GM12878 (cell line): ENCODE data around the gene ITPRIPL2. TPM values are rescaled to one million over a fixed set of nuclear protein-coding genes. Genes with fewer than 3 reads are reported as not detected.
A peak's percentile ranks its signal among the peaks of the same experiment; 100 is the strongest.

Experiments used
- ATF7 ChIP-seq: fragments of 450-650 bp; IDR thresholded peaks from 2 replicates; pipeline ENCODE4 v1.6.1; 2016; ENCODE audit warnings: low read depth, mild to moderate bottlenecking
- BMI1 ChIP-seq: fragments of 450-650 bp; IDR thresholded peaks from 2 replicates; pipeline ENCODE4 v1.6.1; 2016; ENCODE audit warnings: mild to moderate bottlenecking, moderate library complexity, borderline replicate concordance
- CBFB ChIP-seq: IDR thresholded peaks from 2 replicates; pipeline ENCODE4 v1.6.1; 2016; ENCODE audit warnings: antibody characterized with exemption, low read depth
- CHD2 ChIP-seq: IDR thresholded peaks from 2 replicates; pipeline ENCODE4 v1.6.1; 2011; ENCODE audit warnings: low read depth, low read length, improper control_type of control experiment, borderline replicate concordance
- CHD4 ChIP-seq: fragments of 200-600 bp; sonication (generic); IDR thresholded peaks from 2 replicates; pipeline ENCODE4 v1.6.1; 2016; ENCODE audit warnings: mild to moderate bottlenecking
- CREM ChIP-seq: IDR thresholded peaks from 2 replicates; pipeline ENCODE4 v1.6.1; 2014; ENCODE audit warnings: antibody characterized with exemption, low read depth
- ESRRA ChIP-seq: IDR thresholded peaks from 2 replicates; pipeline ENCODE4 v1.6.1; 2012; ENCODE audit warnings: mild to moderate bottlenecking, low read length, improper control_type of control experiment
- ETV6 ChIP-seq, 2 experiments: fragments of 450-650 bp in 1 of 2; IDR thresholded peaks in 1 of 2; conservative IDR thresholded peaks in 1 of 2; 2 replicates each; pipeline ENCODE4 v1.6.1; 2014; ENCODE audit warnings: antibody characterized with exemption in 1 of 2, borderline replicate concordance in 1 of 2, low read depth in 1 of 2, mild to moderate bottlenecking in 1 of 2, moderate library complexity in 1 of 2
- FOS ChIP-seq: IDR thresholded peaks from 3 replicates; pipeline ENCODE4 v1.6.1; 2011; ENCODE audit warnings: borderline replicate concordance; ENCODE audit not compliant: insufficient read length; ENCODE audit errors: extremely low read depth
- FOXK2 ChIP-seq: fragments of 450-650 bp; IDR thresholded peaks from 2 replicates; pipeline ENCODE4 v1.6.1; 2017; ENCODE audit warnings: mild to moderate bottlenecking, moderate library complexity
- HCFC1 ChIP-seq: fragments of 150-350 bp; IDR thresholded peaks from 2 replicates; pipeline ENCODE4 v1.6.1; 2014; ENCODE audit warnings: low read length
- JUNB ChIP-seq: IDR thresholded peaks from 2 replicates; pipeline ENCODE4 v1.6.1; 2016; ENCODE audit warnings: antibody characterized with exemption, mild to moderate bottlenecking
- LARP7 ChIP-seq: fragments of 450-650 bp; IDR thresholded peaks from 2 replicates; pipeline ENCODE4 v1.6.1; 2017; ENCODE audit warnings: mild to moderate bottlenecking
- NFYB ChIP-seq: IDR thresholded peaks from 2 replicates; pipeline ENCODE4 v1.6.1; 2011; ENCODE audit warnings: low read depth, mild to moderate bottlenecking, low read length, improper control_type of control experiment, moderate library complexity; ENCODE audit not compliant: insufficient read depth
- NR2F1 ChIP-seq: fragments of 450-650 bp; conservative IDR thresholded peaks from 2 replicates; pipeline ENCODE4 v1.6.1; 2017; ENCODE audit warnings: mild to moderate bottlenecking
- RAD21 ChIP-seq: IDR thresholded peaks from 2 replicates; pipeline ENCODE4 v1.6.1; 2011; ENCODE audit warnings: mild to moderate bottlenecking, low read depth, low read length, moderate library complexity; ENCODE audit not compliant: insufficient read depth
- RCOR1 ChIP-seq: conservative IDR thresholded peaks from 2 replicates; pipeline ENCODE4 v1.6.1; 2012; ENCODE audit warnings: low read depth, low read length, improper control_type of control experiment
- SP1 ChIP-seq: IDR thresholded peaks from one replicate; pipeline ENCODE4 v1.6.1; 2011; ENCODE audit warnings: low read depth, low read length
- TBL1XR1 ChIP-seq: IDR thresholded peaks from 2 replicates; pipeline ENCODE4 v1.6.1; 2012; ENCODE audit warnings: low read depth, low read length, improper control_type of control experiment
- TCF3 ChIP-seq: IDR thresholded peaks from 2 replicates; pipeline ENCODE4 v1.6.1; 2012; ENCODE audit warnings: low read depth, mild to moderate bottlenecking, low read length, borderline replicate concordance; ENCODE audit not compliant: insufficient read depth
- ZNF384 ChIP-seq: IDR thresholded peaks from 2 replicates; pipeline ENCODE4 v1.6.1; 2012; ENCODE audit warnings: low read depth, mild to moderate bottlenecking, low read length, improper control_type of control experiment, borderline replicate concordance
- ZNF622 ChIP-seq: fragments of 450-650 bp; IDR thresholded peaks from 2 replicates; pipeline ENCODE4 v1.6.1; 2017; ENCODE audit warnings: mild to moderate bottlenecking, inconsistent platforms
- polyA plus RNA-seq, 11 experiments: library from polyadenylated mRNA; depleted of rRNA in 4 of 11; unstranded in 6 of 11; stranded (reverse) in 5 of 11; fragments of >200 nt; fragmentation: Nextera tagmentation in 4 of 11; fragmentation: Illumina TruSeq in 1 of 11; extraction: Ambion mirVana in 4 of 11; extraction: Trizol in 1 of 11; gene quantifications; 1 replicate in 1 of 11; 2 replicates in 10 of 11; pipeline versions ENCODE4 v1.2.1 to v1.2.3, GENCODE V29; 2011 to 2016; ENCODE audit warnings: inconsistent platforms in 2 of 11, missing spikeins in 2 of 11, low read depth in 1 of 11
- total RNA-seq, 4 experiments: library from RNA; depleted of rRNA in 3 of 4; stranded (reverse); fragments of >200 nt in 3 of 4; fragmentation: Illumina TruSeq in 1 of 4; extraction: Trizol in 1 of 4; gene quantifications; 2 replicates each; pipeline versions ENCODE4 v1.2.1 to v1.2.3, GENCODE V29; 2013 to 2021
- TF ChIP-seq, protein P1 (sequence below): IDR thresholded peaks from 2 replicates; pipeline ENCODE4 v1.6.1; 2011; ENCODE audit warnings: low read depth, mild to moderate bottlenecking, low read length, moderate library complexity, borderline replicate concordance; ENCODE audit errors: extremely low read depth
- TF ChIP-seq, protein P2 (sequence below): IDR thresholded peaks from 2 replicates; pipeline ENCODE4 v1.6.1; 2011; ENCODE audit warnings: low read depth, low read length, improper control_type of control experiment, borderline replicate concordance
- TF ChIP-seq, protein P3 (sequence below), 3 experiments: IDR thresholded peaks in 2 of 3; conservative IDR thresholded peaks in 1 of 3; 2 replicates each; pipeline ENCODE4 v1.5.1; 2011; ENCODE audit warnings: low read depth in 3 of 3, low read length in 3 of 3, mild to moderate bottlenecking in 3 of 3, control low read depth in 2 of 3, moderate library complexity in 2 of 3, inconsistent platforms in 1 of 3, mixed read lengths in 1 of 3; ENCODE audit not compliant: control insufficient read depth in 2 of 3, insufficient read depth in 1 of 3; ENCODE audit errors: extremely low read depth in 1 of 3
- TF ChIP-seq, protein P4 (sequence below): IDR thresholded peaks from 2 replicates; pipeline ENCODE4 v1.6.1; 2011; ENCODE audit warnings: borderline replicate concordance, low read depth, mild to moderate bottlenecking, moderate library complexity, low read length; ENCODE audit not compliant: insufficient read depth, poor library complexity, severe bottlenecking
- TF ChIP-seq, protein P5 (sequence below): IDR thresholded peaks from 2 replicates; pipeline ENCODE4 v1.6.1; 2012; ENCODE audit warnings: low read depth, low read length, improper control_type of control experiment

Gene ITPRIPL2
- total and polyA plus RNA-seq, 10 of the 15 experiments (the other 5 are each of a cell fraction or from before 2014, with no cell fraction given): 0.48 to 14.3 (median 3.5) TPM

DNA sequence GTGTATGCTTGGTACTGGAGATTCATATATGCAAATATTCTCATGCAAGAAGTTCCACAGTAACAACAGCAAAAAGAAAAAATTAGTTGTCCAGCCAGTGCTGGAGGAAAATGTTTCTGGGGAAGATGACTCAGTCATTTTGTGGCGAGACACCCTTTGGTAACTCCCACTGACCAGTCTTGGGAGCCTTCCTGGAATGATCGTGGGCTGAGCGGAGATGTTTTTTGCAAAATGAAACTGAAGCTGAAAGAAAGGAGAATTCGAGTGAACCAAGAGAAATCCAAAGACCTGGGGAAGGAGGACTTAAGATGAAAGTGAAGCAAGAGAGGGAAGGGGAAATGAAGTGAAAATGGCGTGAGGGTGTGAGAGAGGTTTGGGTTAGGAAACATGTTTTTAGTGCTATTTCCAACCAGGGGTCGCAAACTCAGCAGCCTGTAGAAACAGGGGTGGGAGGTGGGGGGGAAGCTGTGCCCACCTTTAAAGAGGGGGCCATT is 5.2 kb downstream of the ITPRIPL2 start (continued):
- TF ChIP-seq, protein P1, sequence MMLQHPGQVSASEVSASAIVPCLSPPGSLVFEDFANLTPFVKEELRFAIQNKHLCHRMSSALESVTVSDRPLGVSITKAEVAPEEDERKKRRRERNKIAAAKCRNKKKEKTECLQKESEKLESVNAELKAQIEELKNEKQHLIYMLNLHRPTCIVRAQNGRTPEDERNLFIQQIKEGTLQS: no peak
- TF ChIP-seq RAD21 (no peak), NFYB (no peak), LARP7 (no peak), SP1 (no peak), CHD2 (no peak), TCF3 (no peak), ATF7 (no peak), NR2F1 (no peak), ESRRA (no peak), CBFB (no peak), RCOR1 (no peak), CREM (no peak), CHD4 (no peak), ETV6 (conservative IDR thresholded peaks at IDR 0.05 in 1 of 2, IDR thresholded peaks at IDR 0.05 in 1 of 2; ENCODE audit: borderline replicate concordance in 1 of 2, low read depth in 1 of 2) (no peak), FOS (no peak), HCFC1 (no peak), ZNF622 (no peak), JUNB (no peak), TBL1XR1 (no peak), ZNF384 (no peak), FOXK2 (no peak), BMI1 (0 out of 2 replicates have a peak, but pooled peaks have one; percentile 24)
- TF ChIP-seq, protein P2, sequence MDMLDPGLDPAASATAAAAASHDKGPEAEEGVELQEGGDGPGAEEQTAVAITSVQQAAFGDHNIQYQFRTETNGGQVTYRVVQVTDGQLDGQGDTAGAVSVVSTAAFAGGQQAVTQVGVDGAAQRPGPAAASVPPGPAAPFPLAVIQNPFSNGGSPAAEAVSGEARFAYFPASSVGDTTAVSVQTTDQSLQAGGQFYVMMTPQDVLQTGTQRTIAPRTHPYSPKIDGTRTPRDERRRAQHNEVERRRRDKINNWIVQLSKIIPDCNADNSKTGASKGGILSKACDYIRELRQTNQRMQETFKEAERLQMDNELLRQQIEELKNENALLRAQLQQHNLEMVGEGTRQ: no peak
- TF ChIP-seq, protein P3, sequence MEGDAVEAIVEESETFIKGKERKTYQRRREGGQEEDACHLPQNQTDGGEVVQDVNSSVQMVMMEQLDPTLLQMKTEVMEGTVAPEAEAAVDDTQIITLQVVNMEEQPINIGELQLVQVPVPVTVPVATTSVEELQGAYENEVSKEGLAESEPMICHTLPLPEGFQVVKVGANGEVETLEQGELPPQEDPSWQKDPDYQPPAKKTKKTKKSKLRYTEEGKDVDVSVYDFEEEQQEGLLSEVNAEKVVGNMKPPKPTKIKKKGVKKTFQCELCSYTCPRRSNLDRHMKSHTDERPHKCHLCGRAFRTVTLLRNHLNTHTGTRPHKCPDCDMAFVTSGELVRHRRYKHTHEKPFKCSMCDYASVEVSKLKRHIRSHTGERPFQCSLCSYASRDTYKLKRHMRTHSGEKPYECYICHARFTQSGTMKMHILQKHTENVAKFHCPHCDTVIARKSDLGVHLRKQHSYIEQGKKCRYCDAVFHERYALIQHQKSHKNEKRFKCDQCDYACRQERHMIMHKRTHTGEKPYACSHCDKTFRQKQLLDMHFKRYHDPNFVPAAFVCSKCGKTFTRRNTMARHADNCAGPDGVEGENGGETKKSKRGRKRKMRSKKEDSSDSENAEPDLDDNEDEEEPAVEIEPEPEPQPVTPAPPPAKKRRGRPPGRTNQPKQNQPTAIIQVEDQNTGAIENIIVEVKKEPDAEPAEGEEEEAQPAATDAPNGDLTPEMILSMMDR (IDR thresholded peaks at IDR 0.05 in 2 of 3, conservative IDR thresholded peaks at IDR 0.05 in 1 of 3; ENCODE audit: control insufficient read depth in 2 of 3, extremely low read depth in 1 of 3, insufficient read depth in 1 of 3, low read depth in 3 of 3, low read length in 3 of 3): no peak
- TF ChIP-seq, protein P4, sequence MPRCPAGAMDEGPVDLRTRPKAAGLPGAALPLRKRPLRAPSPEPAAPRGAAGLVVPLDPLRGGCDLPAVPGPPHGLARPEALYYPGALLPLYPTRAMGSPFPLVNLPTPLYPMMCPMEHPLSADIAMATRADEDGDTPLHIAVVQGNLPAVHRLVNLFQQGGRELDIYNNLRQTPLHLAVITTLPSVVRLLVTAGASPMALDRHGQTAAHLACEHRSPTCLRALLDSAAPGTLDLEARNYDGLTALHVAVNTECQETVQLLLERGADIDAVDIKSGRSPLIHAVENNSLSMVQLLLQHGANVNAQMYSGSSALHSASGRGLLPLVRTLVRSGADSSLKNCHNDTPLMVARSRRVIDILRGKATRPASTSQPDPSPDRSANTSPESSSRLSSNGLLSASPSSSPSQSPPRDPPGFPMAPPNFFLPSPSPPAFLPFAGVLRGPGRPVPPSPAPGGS: no peak
- TF ChIP-seq, protein P5, sequence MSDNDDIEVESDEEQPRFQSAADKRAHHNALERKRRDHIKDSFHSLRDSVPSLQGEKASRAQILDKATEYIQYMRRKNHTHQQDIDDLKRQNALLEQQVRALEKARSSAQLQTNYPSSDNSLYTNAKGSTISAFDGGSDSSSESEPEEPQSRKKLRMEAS: no peak
